T follicular helper cell (primary cell): ENCODE data around the gene MAK.
A peak's percentile ranks its signal among the peaks of the same experiment; 100 is the strongest.
"Not testable (repeated sequence)": the region's sequence is repeated elsewhere in the genome, so short reads cannot be mapped to it uniquely, and the experiment has no call there.

Experiments
- DNase-seq: peaks from one replicate; pipeline ENCODE4 v3.0.0-alpha.2; 2020; ENCODE audit warnings: low read depth

The MAK gene

DNA sequence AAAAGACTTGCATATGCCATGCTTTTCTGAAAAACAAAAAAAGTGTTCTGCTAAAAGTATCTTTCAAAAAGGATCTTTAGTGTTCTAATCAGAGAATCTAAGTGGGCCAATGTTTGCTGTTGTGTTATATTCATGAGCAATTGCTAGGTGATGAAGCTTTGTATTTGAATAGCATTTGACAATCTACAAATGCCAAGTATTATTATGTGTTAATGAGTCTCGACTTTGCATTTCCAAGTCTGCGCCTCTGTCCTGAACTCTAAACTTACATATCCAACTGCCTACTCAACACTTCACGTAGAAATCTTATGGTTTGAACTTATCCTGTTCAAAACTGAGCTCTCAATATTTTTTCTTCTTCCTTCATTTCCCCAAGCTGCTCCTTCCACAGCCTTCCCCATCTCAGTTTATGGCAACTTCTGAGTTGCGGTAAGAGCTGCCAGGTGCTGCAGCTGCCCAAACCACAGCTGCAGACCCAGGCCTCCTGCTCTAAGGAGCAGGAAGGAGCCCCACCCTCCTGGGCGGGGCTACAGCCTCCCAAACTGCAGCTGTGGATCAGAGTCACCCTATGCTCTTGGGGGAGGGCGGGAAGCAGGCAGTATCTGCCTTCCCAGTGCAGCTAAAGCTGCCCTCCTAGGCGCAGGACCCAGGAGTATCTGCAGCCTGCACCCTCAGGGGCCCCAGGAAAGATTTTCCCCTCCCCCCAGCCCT is 16.7 kb upstream of the MAK start:
- DNase-seq, result no peak

DNA sequence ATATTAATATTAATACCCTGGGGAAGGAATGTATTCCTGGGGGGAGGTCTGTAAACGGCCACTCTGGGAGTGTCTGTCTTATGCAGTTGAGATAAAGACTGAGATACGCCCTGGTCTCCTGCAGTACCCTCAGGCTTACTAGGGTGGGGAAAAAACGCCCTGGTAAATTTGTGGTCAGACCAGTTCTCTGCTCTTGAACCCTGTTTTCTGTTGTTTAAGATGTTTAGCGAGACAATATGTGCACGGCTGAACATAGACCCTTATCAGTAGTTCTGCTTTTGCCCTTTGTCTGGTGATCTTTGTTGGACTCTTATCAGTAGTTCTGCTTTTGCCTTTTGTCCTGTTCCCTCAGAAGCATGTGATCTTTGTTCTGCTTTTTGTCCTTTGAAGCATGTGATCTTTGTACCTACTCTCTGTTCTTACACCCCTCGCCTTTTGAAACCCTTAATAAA is 15.5 kb upstream of the MAK start:
- DNase-seq, result not testable (repeated sequence)

DNA sequence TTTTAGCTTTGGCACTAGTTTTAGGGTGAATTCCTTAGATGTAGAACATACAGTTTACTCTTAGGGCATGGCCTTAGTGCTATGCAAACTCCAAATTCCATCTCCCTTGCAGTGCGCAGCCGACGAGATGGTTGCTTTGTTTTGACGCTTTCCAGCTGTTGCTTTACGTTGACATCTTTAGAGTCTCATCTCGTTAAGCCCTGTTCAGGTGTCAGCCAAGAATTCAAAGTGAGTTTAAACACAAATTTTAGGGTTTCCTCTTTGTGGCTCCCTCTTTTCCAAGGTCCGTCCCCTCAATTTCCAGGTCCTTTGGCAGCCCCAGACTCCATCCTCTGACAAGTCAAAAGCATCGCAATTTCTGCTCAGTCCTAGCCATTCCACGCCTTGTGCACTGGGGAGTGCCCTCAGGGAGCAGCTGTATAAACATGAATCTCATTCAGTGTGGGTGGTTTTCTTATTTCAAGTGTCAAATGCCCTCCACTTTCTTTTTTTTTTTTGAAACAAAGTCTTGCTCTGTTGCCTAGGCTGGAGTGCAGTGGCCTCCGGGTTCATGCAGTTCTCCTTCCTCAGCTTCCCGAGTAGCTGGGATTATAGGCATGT is 14.1 kb upstream of the MAK start:
- no peak for DNase-seq

DNA sequence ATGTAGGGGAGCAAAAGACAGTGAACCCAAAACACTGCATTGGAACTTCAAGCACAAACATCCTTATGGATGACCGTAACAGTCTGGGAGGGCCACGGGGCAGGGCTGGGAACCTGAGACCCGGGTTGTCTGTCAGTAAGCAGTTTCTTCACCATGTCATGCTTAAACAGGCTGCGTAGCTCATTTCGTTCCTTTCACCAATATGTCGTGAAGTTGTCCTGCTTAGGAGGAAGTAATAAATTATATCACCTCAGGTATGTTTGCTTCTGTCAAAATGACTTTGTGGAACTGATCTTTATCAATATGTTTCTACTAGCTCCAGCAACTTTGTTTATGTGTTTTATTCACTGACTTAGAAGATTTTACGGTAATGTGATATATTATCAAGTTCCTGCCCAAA is 12.4 kb upstream of the MAK start:
- DNase-seq, result no peak

DNA sequence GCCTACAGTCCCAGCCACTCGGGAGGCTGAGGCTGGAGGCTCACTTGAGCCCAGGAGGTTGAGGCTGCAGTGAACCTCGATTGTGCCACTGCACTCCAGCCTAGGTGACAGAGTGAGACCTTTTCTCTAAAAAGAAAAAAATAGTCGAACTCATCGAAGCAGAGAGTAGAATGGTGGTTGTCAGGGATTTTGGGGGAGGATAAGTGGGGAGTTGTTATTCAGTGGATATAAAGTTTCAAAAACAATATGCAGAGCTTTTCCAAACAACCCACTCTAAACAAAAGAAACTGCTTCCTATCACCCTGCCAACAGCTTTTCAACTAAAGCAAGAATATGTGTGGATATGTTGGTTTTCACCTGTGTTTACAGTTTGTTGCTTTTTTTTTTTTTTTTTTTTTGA is 11.6 kb upstream of the MAK start:
- no peak for DNase-seq

DNA sequence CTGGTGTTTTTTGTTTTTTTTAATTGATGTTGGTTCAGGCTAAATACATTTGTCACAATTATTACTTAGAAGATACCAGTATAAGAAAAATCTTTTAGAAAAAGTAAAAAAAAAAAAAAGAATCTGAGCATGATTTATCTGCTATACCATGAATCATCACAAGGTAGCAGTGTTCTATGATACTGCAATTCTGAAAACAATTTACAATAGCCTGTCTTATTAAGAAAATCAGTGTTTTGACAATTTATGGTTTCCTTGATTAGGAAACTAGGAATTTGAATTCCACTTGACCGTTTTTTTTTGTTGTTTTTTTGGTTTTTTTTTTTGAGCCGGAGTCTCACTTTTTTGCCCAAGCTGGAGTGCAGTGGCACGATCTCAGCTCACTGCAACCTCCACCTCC is 9.3 kb upstream of the MAK start:
- DNase-seq, result no peak

DNA sequence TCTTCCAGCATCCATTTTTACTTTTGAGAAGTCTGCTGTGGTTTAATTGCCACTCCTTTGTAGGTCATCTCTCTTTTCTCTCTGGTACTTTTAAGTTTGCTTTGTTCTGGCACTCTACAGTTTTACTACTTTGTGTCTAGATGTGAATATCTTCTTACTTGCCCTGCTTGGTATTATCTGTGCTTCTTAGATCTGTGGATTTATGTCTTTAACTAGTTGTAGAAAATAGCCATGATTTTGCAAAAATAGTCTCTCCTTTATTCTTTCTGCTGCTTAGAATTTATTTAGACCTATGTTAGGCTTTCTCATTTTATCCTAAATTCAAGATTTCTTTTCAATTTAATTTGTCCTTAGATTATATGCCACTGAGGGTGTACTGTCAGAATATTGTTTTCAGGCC is 5.2 kb upstream of the MAK start:
- no peak for DNase-seq

DNA sequence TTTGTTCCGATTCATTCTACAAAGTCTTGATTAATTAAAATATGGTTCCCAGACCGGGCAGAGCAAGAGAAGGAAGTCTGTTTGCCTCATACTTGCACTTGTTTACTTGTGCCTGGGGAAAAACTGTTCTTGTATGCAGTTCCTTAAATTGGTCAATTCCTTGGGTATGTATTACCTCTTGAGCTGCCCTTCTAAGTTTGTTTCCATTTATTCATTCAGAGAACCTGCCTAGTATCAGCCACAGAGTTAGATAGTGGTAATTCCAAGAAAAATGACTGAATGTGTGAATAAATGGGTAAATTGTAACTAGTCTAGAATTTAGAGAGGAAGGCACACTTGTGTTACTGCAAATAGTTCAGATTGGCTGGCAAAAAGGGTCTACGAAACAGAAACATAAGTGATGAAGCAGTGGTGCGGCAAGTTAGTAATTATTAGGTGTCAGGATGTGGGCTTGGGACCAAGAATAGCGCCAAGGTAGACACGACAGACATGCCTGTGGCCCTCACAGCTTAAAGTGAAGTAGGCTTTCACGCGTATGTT is 525 bp upstream of the MAK start:
- DNase-seq, result no peak

DNA sequence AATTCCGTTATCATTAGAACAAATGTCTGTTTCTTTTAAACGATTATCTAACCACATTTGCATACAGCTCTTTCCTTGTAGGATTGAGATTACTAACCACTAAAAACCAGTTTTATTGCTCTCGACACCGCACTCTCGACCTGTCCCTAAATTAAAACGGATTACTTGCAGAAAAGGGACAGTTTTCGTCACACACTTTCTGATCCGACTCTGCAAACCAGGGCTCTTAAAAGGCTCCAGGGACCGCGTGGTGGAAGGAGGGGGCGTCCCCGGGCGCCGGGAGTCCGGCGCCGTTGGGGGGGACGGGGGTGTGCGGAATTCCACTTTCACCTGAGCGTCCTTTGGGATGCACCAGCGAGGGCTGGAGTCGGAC is 731 bp downstream of the MAK start:
- no peak for DNase-seq

DNA sequence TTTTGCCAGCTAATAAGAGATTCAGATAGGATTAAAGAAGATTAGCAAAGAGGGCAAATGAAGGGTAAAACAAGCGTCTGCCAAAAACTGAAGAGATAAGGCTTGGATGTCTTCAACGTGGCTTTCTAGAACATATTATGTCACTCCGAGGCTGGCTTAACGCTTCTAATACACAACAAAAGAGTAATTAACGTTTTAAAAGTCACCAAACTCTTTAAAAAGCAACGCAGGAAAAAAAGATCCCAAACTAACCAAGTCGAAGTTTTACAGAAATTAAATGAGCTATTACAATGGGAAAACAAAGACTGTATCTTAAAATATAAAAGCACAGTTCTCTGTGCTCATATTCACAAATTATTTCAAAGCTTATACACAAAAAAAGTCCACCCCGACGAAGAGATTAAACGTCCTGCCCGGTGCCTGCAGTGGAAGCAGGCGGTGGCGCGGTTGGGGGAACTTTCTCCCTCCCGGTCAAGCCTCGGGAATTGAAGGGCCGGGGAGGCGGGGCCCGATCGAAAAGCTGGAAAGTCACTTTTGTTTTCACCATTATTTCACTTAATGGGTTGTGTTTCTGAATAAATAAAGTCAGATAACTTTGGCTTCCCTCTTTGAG is 1.2 kb downstream of the MAK start:
- no peak for DNase-seq

DNA sequence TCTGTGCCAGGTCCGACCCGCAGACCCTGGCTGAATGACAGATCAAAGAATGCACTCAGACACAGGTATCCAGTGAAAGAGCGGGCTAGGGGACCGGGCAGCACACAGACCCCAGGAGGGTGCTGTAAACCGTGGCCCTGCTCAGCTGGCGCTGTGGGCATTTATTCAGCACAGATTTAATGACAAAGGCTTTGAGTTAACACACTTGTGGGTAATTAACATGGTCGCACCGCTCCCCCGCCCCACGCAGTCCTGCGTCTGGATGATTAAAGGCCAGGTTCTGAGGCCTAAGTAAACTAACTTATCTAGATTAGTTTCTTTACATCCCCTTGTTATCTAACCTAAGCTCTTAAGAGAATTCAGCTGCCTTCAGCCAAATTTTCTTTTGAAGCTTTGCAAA is 3.5 kb downstream of the MAK start:
- DNase-seq, result no peak

DNA sequence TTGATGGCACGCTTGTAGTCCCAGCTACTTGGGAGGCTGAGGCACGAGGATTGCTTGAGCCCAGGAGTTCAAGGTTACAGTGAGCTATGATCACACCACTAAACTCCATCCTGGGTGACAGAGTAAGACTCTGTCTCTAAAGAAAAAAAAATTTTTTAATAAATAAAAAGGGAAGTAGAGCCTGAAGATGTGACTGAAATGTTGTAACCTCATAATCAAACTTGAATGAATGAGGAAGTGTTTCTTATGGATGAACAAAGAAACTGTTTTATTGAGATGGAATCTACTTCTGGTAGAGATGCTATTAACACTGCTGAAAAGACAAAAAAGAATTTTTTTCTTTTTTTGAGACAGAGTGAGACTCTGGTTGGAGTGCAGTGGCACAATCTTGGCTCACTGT is 6.7 kb downstream of the MAK start:
- DNase-seq, result no peak

DNA sequence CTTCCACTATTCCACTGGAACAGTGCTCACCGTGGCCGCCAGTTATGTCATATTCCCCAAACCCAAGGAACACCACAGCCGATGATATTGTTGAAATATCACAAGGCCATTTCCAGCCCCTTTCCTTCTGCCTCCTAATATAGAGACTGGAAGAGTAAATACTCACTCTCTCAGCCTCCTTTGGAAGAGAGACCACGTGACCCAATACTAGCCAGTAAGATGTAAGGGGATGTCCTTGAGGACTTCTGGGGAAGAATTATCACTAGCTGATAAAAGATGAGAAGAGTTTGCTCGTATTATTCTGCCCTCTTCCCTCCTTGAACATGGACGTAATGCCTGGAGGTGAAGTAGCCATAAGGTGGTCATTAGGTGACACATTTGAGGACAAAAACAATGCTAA is 13.5 kb downstream of the MAK start:
- no peak for DNase-seq

DNA sequence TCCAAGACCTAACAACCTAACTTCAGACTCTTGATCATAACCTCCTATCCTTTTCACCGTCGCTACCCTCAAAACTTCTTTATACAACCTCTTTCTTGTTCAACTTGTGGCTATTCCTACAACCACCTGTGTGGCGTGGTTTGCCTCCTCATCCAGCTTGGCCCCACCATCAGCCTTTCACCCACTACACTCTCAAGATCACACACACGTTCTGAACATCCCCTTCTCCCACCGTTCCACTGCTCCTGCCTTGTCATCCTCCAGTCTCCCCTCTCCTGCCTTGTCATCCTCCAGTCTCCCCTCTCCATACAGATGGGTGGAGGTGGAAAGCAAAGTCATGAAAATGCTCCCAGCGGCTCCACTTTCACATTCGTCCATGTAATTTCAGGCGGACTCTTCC is 14.0 kb downstream of the MAK start:
- no peak for DNase-seq

DNA sequence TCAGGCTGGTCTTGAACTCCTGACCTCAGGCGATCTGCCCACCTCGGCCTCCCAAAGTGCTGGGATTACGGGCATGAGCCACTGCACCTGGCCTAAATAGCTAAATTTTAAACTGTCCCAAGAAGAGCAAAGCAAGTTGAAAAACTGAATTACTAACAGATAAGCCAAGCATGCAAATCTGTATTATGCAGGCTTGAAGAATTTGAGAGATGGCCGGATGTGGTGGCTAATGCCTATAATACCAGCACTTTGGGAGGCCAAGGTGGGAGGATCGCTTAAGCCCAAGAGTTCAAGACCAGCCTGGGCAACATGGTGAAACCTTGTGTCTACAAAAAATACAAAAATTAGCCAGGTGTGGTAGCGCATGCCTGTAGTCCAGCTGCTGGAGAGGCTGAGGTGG is 24.2 kb downstream of the MAK start:
- DNase-seq, result not testable (repeated sequence)

DNA sequence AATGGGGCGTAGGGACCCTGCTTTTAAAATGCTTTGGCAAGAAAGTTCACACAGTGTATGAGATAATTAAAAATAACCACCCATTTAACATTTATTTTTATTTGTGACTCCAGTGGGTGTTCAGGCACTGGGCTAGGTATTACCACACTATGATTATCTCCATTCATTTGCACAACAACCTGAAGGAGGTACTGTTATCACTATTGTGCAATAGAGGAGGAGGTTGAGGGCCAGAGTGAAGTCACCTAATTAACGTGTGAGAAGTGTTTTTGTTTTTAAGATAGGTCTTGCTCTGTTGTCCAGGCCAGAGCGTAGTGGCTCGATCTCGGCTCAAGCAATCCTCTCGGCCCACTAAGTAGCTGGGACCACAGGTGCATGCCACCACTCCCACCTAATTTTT is 29.2 kb downstream of the MAK start:
- DNase-seq, result no peak

DNA sequence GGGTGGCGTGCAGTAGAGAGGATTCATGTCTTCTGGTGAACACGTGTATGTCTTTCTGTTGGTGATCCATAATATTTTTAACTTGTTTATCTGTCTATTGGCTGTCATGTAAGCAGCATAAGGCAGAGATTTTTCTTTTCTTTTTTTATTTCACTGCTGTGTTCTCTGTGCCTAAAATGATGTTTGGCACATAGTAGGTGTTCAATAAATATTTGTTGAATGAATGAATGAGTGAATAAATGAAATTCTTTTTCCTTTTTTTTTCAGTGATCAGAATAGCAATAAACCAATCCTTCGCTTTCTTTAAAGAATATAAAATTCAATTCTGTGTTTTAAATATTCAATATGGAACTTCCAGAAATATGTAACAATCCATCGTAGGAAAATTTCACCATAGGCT is 30.0 kb downstream of the MAK start:
- DNase-seq, result no peak

DNA sequence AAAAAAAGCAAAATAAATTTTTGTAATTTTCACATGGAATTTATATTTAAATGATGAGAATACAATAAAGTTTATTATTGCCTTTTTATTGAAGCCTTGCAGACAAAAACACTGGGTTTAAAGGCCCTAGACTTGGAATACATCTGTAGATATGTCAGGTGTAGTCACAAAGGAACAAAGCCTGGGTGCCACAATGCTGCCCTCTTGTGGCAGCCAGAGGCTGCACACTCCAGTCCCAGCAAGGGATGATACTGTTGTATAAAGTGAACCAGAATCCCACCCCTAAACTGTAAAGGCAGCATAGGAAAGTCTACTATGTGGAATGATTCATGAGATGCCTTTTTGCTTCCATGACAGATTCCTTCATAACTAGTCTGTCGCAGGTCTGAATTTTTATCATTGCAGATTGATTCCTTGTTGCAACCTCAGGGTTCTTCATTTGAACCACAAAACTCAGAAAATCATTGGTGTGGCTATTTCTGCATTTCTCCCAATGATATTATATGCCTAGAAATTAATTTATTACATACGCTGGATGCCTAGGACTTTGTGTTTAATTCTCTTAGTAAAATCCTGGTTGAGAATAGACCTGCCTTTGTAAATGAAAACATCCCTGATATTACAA is 37.0 kb downstream of the MAK start:
- DNase-seq, result peak; percentile 35

DNA sequence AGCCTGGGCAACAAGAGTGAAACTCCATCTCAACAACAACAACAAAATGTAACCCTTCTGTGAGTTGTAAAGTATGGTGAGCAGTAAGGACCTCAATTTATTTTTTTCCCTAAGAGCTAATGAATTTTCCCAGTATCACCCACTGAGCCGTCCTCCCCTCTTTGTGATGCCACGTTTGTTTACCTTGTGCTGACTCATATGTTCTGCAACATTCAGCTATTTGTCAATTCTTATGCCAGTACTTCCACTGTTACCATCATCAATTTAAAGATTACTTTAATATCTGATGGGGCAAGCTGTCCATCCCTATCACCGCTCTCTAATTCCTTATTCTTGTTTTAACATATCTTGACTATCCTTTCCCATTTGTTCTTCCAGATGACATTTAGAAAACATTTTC is 37.5 kb downstream of the MAK start:
- DNase-seq, result no peak

DNA sequence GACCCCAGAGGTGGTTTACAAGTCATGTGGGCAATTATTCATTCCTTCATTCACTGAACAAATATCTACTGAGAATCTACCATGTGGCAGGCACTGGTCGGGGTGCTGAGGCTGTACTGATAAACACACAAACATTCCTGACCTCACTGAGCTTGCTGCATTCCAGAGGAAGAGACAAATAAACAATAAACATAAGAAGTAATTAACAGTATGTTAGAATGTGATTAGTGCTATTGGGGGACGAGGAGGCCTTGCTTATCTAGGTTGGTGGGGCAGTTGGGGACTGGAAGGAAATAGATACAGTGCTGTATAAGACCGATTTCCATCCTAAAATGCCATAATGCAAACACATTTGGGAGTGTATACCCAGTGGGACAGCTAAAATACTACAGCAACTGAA is 44.1 kb downstream of the MAK start:
- no peak for DNase-seq

DNA sequence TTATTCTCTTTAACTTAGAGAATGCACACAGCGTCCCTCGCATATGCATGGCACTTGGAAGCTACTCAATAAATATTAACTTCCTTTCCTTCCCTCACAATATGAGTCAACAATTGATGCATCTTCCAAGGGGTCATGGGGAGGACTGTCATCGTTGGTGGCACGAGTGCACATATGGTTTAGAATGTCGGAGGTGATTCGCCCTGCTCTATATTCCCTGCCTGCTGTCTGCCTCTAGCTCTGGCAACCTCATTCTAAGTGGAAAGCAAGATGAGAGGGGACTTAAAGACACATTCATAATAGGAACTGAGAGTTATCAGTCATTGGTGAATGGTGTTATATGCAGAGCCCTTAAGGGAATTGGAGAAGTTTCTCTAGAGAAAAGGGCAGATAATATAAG is 44.6 kb downstream of the MAK start:
- DNase-seq, result no peak

DNA sequence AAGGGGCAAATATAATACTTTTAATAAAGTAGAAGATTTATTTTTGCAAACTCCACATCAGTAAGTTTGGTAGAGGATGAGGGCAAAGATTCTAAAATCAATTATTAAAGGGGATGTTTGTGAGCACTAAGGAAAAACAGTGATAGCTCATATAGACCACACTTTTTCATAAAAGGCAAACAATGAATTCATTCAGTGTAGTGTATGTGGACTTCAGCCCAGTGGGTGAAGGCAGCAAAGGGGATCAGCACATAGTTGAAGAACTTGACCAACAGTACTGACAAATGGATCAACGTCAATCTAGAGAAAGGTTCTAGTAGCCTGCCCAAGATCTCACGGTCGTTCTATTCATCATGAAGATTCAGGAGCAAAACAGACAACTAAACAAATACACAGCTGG is 45.3 kb downstream of the MAK start:
- no peak for DNase-seq

DNA sequence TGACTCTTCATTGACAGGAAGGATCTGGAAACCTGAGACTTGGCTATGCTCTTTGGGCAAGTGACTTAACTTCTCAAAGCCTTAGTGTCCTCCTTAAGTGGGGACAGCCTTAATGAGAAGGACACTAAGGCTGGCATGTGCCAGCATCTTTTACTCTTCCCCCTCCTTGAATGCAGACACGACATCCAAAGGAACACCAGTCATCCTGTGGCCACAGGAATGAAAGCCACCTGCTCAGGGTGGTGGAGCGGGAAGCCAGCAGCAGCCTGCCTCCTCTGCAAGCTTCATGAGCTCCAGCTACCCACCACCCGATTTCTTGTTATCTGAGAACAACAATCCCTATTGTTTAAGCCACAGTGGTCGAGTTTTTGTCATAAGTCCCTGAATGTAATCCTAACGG is 46.2 kb downstream of the MAK start:
- no peak for DNase-seq
